CD14-positive monocyte (primary cell): ENCODE measurements around the gene PGAP2. TPM values are rescaled to one million over a fixed set of nuclear protein-coding genes. Genes with fewer than 3 reads are reported as not detected.
A peak's percentile ranks its signal among the peaks of the same experiment; 100 is the strongest.

ENCODE experiments used
- DNase-seq, 3 donors: peaks; one replicate each; pipeline ENCODE4 v3.0.0-alpha.2; 2011 to 2022
- H2AFZ ChIP-seq: 2 replicates; pipeline ENCODE4 v1.6.0; 2012; ENCODE audit warnings: mild to moderate bottlenecking, low read depth, low read length, inconsistent platforms; ENCODE audit not compliant: insufficient read depth, poor library complexity, severe bottlenecking
- H3K27ac ChIP-seq, 2 donors: 1 replicate in 1 of 2; 2 replicates in 1 of 2; pipeline ENCODE4 v1.5.1; 2012 to 2013; ENCODE audit warnings: low read length in 2 of 2, control low read depth in 1 of 2, inconsistent platforms in 1 of 2, low read depth in 1 of 2, mild to moderate bottlenecking in 1 of 2
- H3K27me3 ChIP-seq, 2 donors: one replicate each; pipeline versions ENCODE4 v1.6.0 to v1.6.1; 2011 to 2013; ENCODE audit warnings: low read length in 2 of 2; ENCODE audit not compliant: control insufficient read depth in 2 of 2, insufficient read depth in 2 of 2
- H3K36me3 ChIP-seq, 2 donors: replicated peaks in 1 of 2; 1 replicate in 1 of 2; 2 replicates in 1 of 2; pipeline versions ENCODE4 v1.5.1 to v1.6.1; 2012 to 2013; ENCODE audit warnings: low read length in 2 of 2, control low read depth in 1 of 2, inconsistent platforms in 1 of 2, mild to moderate bottlenecking in 1 of 2; ENCODE audit not compliant: insufficient read depth in 2 of 2, control insufficient read depth in 1 of 2
- H3K4me1 ChIP-seq, 2 donors: 1 replicate in 1 of 2; 2 replicates in 1 of 2; pipeline versions ENCODE4 v1.5.1 to v1.6.1; 2012 to 2013; ENCODE audit warnings: low read length in 2 of 2, control low read depth in 1 of 2, inconsistent platforms in 1 of 2, mild to moderate bottlenecking in 1 of 2, moderate library complexity in 1 of 2; ENCODE audit not compliant: insufficient read depth in 2 of 2, control insufficient read depth in 1 of 2
- H3K4me2 ChIP-seq: replicated peaks from 2 replicates; pipeline ENCODE3; 2012; ENCODE audit warnings: low read length, moderate library complexity, mild to moderate bottlenecking; ENCODE audit not compliant: poor library complexity, severe bottlenecking; ENCODE audit errors: extremely low read depth
- H3K4me3 ChIP-seq, 3 experiments: fragments of 200-600 bp in 1 of 3; sonication (generic) in 1 of 3; replicated peaks in 1 of 3; 1 replicate in 2 of 3; 2 replicates in 1 of 3; pipeline ENCODE4 v1.5.1; 2011 to 2013; ENCODE audit warnings: low read length in 3 of 3, mild to moderate bottlenecking in 3 of 3, control low read depth in 2 of 3, low read depth in 2 of 3, inconsistent platforms in 1 of 3, moderate library complexity in 1 of 3
- H3K79me2 ChIP-seq: 2 replicates; pipeline ENCODE4 v1.6.0; 2012; ENCODE audit warnings: mild to moderate bottlenecking, control low read depth, inconsistent platforms, low read length, moderate library complexity; ENCODE audit not compliant: insufficient read depth
- H3K9ac ChIP-seq: 2 replicates; pipeline ENCODE4 v1.6.0; 2017; ENCODE audit warnings: low read length, mild to moderate bottlenecking; ENCODE audit not compliant: insufficient read depth, poor library complexity, severe bottlenecking
- H3K9me3 ChIP-seq, 2 donors: replicated peaks in 1 of 2; 1 replicate in 1 of 2; 2 replicates in 1 of 2; pipeline versions ENCODE4 v1.5.1 to v1.6.1; 2012 to 2013; ENCODE audit warnings: low read length in 2 of 2, control low read depth in 1 of 2; ENCODE audit not compliant: control insufficient read depth in 1 of 2, insufficient read depth in 1 of 2
- H4K20me1 ChIP-seq: 2 replicates; pipeline ENCODE4 v1.6.0; 2012; ENCODE audit warnings: mild to moderate bottlenecking, low read length, control low read depth, moderate library complexity; ENCODE audit not compliant: insufficient read depth
- H3K27ac Mint-ChIP-seq, 7 donors: one replicate each; pipeline ENCODE4 v1.8.0; 2020; ENCODE audit warnings: mild to moderate bottlenecking in 7 of 7, mixed read lengths in 7 of 7, moderate library complexity in 6 of 7, inconsistent platforms in 2 of 7
- H3K27me3 Mint-ChIP-seq, 3 donors: one replicate each; pipeline ENCODE4 v1.8.0; 2021 to 2022; ENCODE audit warnings: low read depth in 3 of 3, mild to moderate bottlenecking in 3 of 3, mixed read lengths in 3 of 3, moderate library complexity in 3 of 3, inconsistent platforms in 1 of 3
- H3K36me3 Mint-ChIP-seq, 2 donors: one replicate each; pipeline ENCODE4 v1.8.0; 2020; ENCODE audit warnings: mixed read lengths in 2 of 2, inconsistent platforms in 1 of 2, mild to moderate bottlenecking in 1 of 2
- H3K4me1 Mint-ChIP-seq: one replicate; pipeline ENCODE4 v1.8.0; 2020; ENCODE audit warnings: mild to moderate bottlenecking, mixed read lengths
- H3K4me3 Mint-ChIP-seq, 2 donors: one replicate each; pipeline ENCODE4 v1.8.0; 2020; ENCODE audit warnings: mild to moderate bottlenecking in 2 of 2, mixed read lengths in 2 of 2, moderate library complexity in 1 of 2
- H3K9me3 Mint-ChIP-seq, 7 donors: one replicate each; pipeline ENCODE4 v1.8.0; 2020 to 2022; ENCODE audit warnings: mixed read lengths in 7 of 7, mild to moderate bottlenecking in 6 of 7, moderate library complexity in 6 of 7, inconsistent platforms in 2 of 7
- WGBS: methylation state at CpG from one replicate; pipeline ENCODE4 v1.1.5; 2013; ENCODE audit warnings: missing lambda C conversion rate; ENCODE audit not compliant: insufficient coverage; 5-methylcytosine and 5-hydroxymethylcytosine counted together
- intact Hi-C, 2 donors: fragments of 100-400 bp; cut with micrococcal nuclease; formaldehyde crosslinking; loops; one replicate each; pipeline versions ENCODE4 v1.15.0 to v1.15.1; 2023
- polyA plus RNA-seq, 3 donors: library from polyadenylated mRNA; depleted of rRNA in 1 of 3; unstranded in 2 of 3; stranded (reverse) in 1 of 3; fragments of 300-500 nt in 2 of 3; fragments of >200 nt in 1 of 3; fragmentation: Illumina TruSeq in 2 of 3; gene quantifications; 1 replicate in 2 of 3; 2 replicates in 1 of 3; pipeline ENCODE4 v1.2.3, GENCODE V29; 2012 to 2021
- TF ChIP-seq, protein P1 (sequence below): fragments of 200-600 bp; IDR thresholded peaks from one replicate; pipeline ENCODE4 v1.8.0; 2022; ENCODE audit warnings: antibody characterized with exemption, mild to moderate bottlenecking

The PGAP2 gene
- polyA plus RNA-seq, 3 donors, result 5.8 to 17.9 (median 6.8) TPM

DNA sequence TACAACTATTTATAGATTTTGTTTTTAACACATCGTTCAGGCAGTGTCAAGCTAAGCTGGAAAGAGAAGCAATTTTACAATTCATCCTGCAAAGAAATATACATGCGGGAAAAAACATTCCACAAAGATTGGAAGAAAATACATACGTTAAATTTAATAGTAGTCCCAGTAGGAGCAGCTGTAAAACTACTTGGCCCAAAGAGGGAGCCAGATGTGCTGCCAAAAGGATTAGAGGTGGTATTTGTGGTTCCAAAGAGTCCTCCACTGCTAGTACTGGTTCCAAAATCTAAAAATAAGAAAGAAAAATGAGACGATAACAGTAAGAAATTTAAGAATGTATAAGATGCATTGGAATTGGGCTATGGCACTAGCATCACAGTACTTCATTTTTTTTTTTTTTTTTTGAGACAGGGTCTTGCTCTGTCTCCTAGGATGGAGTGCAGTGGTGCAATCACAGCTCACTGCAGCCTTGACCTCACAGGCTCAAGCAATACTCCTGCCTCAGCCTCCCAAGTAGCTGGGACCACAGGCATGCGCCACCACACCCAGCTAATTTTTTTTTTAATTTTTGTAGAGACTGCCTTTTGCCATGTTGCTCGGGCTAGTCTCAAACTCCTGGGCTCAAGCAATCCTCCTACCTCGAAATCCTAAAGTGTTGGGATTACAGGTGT is 32.5 kb upstream of the PGAP2 start:
- intact Hi-C loops, result no loop called here
- peaks cover 49% of the 10 kb centered on the region for H3K79me2 ChIP-seq
- H3K9me3 Mint-ChIP-seq, result peaks cover 0 to 4% (median 0%) of the 10 kb centered on the region in 7 donors
- H3K27ac Mint-ChIP-seq, result peak overlapping the region in 1 of 7 donors; percentile 4
- no peaks in the 10 kb centered on the region for H3K4me1 Mint-ChIP-seq
- no peak overlapping the region for H3K4me2 ChIP-seq
- no peak overlapping the region for H2AFZ ChIP-seq
- no peak for DNase-seq
- H3K36me3 Mint-ChIP-seq, result peaks cover 67 to 99% of the 10 kb centered on the region in 2 donors
- no peaks in the 10 kb centered on the region for H3K9me3 ChIP-seq
- no peaks in the 10 kb centered on the region for H3K27me3 ChIP-seq
- no peak overlapping the region for H3K4me3 Mint-ChIP-seq
- TF ChIP-seq, protein P1, sequence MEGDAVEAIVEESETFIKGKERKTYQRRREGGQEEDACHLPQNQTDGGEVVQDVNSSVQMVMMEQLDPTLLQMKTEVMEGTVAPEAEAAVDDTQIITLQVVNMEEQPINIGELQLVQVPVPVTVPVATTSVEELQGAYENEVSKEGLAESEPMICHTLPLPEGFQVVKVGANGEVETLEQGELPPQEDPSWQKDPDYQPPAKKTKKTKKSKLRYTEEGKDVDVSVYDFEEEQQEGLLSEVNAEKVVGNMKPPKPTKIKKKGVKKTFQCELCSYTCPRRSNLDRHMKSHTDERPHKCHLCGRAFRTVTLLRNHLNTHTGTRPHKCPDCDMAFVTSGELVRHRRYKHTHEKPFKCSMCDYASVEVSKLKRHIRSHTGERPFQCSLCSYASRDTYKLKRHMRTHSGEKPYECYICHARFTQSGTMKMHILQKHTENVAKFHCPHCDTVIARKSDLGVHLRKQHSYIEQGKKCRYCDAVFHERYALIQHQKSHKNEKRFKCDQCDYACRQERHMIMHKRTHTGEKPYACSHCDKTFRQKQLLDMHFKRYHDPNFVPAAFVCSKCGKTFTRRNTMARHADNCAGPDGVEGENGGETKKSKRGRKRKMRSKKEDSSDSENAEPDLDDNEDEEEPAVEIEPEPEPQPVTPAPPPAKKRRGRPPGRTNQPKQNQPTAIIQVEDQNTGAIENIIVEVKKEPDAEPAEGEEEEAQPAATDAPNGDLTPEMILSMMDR, result no peak
- no CpG with 5 or more reads among the region's 7 CpGs for WGBS
- peaks cover 2 to 3% of the 10 kb centered on the region in 2 donors for H3K4me1 ChIP-seq
- peaks cover 41% of the 10 kb centered on the region for H4K20me1 ChIP-seq
- H3K9ac ChIP-seq, result no peak overlapping the region
- H3K36me3 ChIP-seq, result peaks cover 89 to 99% of the 10 kb centered on the region in 2 donors
- no peaks in the 10 kb centered on the region for H3K27me3 Mint-ChIP-seq
- H3K4me3 ChIP-seq, result no peak overlapping the region
- H3K27ac ChIP-seq, result no peak overlapping the region

DNA sequence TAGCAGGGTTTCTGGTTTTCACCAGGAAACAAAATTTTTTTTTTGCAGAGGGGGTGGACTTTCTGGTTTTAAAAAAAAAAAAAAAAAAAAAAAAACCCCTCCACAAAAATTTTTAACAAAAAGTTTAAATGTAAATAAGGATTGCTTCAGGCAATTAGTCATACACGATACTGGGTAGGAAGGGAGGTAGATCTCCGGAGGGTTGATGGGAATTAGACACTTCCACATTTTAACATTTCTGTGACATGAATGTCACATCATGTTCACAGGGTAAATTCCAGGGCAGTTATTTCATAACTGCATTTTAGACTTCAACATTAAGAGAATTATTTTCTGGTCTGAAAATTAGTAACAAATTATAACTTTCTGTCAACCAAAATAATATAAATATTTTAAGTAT is 26.9 kb upstream of the PGAP2 start:
- intact Hi-C loops, result loop anchor here in 1 of 2 donors (10.0 kb wide), 1 partner anchor 57 kb away; no protein-coding TSS in a partner anchor
- no peak overlapping the region for H3K4me3 ChIP-seq
- peak overlapping the region; percentile 36 for H3K4me2 ChIP-seq

More for the DNA sequence above, 26.9 kb upstream of the PGAP2 start:
- Histone ChIP-seq H3K27ac (peak overlapping the region in 1 of 2 donors; percentile 88), H3K27me3 (no peaks in the 10 kb centered on the region), H3K9me3 (no peaks in the 10 kb centered on the region), H3K79me2 (peaks cover 92% of the 10 kb centered on the region), H3K9ac (no peak overlapping the region), H2AFZ (no peak overlapping the region), H4K20me1 (peaks cover 54% of the 10 kb centered on the region), H3K4me1 (peaks cover 33 to 47% of the 10 kb centered on the region in 2 donors), H3K36me3 (peaks cover 42 to 55% of the 10 kb centered on the region in 2 donors)
- peak overlapping the region; percentile 81 to 94 (median 91) for H3K27ac Mint-ChIP-seq
- no peaks in the 10 kb centered on the region for H3K27me3 Mint-ChIP-seq
- peaks cover 41% of the 10 kb centered on the region for H3K4me1 Mint-ChIP-seq
- H3K36me3 Mint-ChIP-seq, result peaks cover 38 to 62% of the 10 kb centered on the region in 2 donors
- H3K4me3 Mint-ChIP-seq, result no peak overlapping the region
- no CpG with 5 or more reads among the region's 2 CpGs for WGBS
- TF ChIP-seq, protein P1, result no peak
- DNase-seq, result peak; percentile 79 to 94 (median 91)
- H3K9me3 Mint-ChIP-seq, result peaks cover 0 to 4% (median 0%) of the 10 kb centered on the region in 7 donors
